GM18951 (cell line): ENCODE data around the gene LDLRAD4.

ENCODE experiments used
- POLR2A ChIP-seq: IDR thresholded peaks from 4 replicates; pipeline ENCODE4 v1.6.1; 2011; ENCODE audit warnings: mild to moderate bottlenecking; ENCODE audit not compliant: insufficient read length, insufficient read depth; ENCODE audit errors: extremely low read depth
- in situ Hi-C: fragments of 300-500 bp; cut with MboI; formaldehyde crosslinking; loops from one replicate; pipeline ENCODE4 v1.12.0; 2022; ENCODE audit warnings: low sequenced_read_pairs, mixed read lengths, inconsistent platforms; ENCODE audit not compliant: unreplicated experiment

The LDLRAD4 gene

GRCh38 chr18:13271302-13271911, 52.8 kb downstream of the LDLRAD4 start:
- TF ChIP-seq POLR2A: no peak
- in situ Hi-C loops: no loop called here

- TF ChIP-seq POLR2A: no peak
- in situ Hi-C loops: no loop called here
These were observed 53.9 kb downstream of the LDLRAD4 start for GRCh38 chr18:13272416-13272815.

- no peak for TF ChIP-seq POLR2A
- in situ Hi-C loops: no loop called here
These were observed 55.2 kb downstream of the LDLRAD4 start for GRCh38 chr18:13273800-13274199.

- TF ChIP-seq POLR2A: no peak
- in situ Hi-C loops: no loop called here
These were observed 56.5 kb downstream of the LDLRAD4 start for GRCh38 chr18:13275075-13275474.

GRCh38 chr18:13276530-13277520, 58.3 kb downstream of the LDLRAD4 start:
- in situ Hi-C loops: no loop called here
- no peak for TF ChIP-seq POLR2A

- in situ Hi-C loops: no loop called here
- no peak for TF ChIP-seq POLR2A
These were observed 59.6 kb downstream of the LDLRAD4 start for GRCh38 chr18:13278062-13278630.

- no peak for TF ChIP-seq POLR2A
These were observed 60.9 kb downstream of the LDLRAD4 start for GRCh38 chr18:13279181-13280069.

GRCh38 chr18:13280070-13280795, 61.7 kb downstream of the LDLRAD4 start:
- no peak for TF ChIP-seq POLR2A
- in situ Hi-C loops: no loop called here

More at GRCh38 chr18:13279181-13280069, 60.9 kb downstream of the LDLRAD4 start:
- in situ Hi-C loops: no loop called here

- TF ChIP-seq POLR2A: no peak
- in situ Hi-C loops: no loop called here
These were observed 62.8 kb downstream of the LDLRAD4 start for GRCh38 chr18:13281406-13281805.

GRCh38 chr18:13283746-13284145, 65.2 kb downstream of the LDLRAD4 start:
- no peak for TF ChIP-seq POLR2A

GRCh38 chr18:13284330-13285027, 65.9 kb downstream of the LDLRAD4 start:
- in situ Hi-C loops: no loop called here
- no peak for TF ChIP-seq POLR2A

More at GRCh38 chr18:13283746-13284145, 65.2 kb downstream of the LDLRAD4 start:
- in situ Hi-C loops: no loop called here

- TF ChIP-seq POLR2A: no peak
- in situ Hi-C loops: no loop called here
These were observed 67.3 kb downstream of the LDLRAD4 start for GRCh38 chr18:13285874-13286273.
